ENCODE results near the gene RFC1. TPM values are rescaled to one million over a fixed set of nuclear protein-coding genes. Genes with fewer than 3 reads are reported as not detected.

The RFC1 gene
- total and polyA plus RNA-seq, 2 donors (not counting 3 experiments of a cell fraction or from before 2014, with no cell fraction given) = 12.9 to 57.1 TPM

DNA sequence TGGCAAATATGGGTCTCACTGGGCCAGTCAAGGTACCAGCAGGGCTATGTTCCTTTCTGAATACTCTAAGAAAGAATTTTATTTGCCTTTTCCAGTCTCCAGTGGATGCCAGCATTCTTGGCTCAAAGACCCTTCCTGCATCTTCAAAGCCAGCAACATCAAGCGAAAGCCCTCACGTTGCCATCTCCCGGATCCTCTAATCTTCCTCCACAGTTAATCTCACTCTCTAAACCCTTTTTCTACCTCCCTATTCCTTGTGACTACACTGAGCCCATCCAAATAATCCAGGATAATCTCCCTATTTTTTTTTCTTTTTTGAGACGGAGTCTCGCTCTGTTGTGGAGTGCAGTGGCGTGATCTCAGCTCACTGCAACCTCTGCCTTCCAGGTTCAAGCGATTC lies 23.4 kb downstream of the RFC1 start:
- no peak overlapping the region for H3K4me2 ChIP-seq (ENCODE audit: insufficient read depth, low read length)
- ChIA-PET CTCF (no interaction called here), POLR2A (interaction anchor here (0.5 kb wide), 1 partner anchor 63 kb away, joined by 3 read pairs; no protein-coding TSS in a partner anchor)
- intact Hi-C loops (cut with micrococcal nuclease) = no loop called here
- no peaks in the 10 kb centered on the region for H3K27me3 ChIP-seq (ENCODE audit: control insufficient read depth in 2 of 2, insufficient read depth in 2 of 2, low read length in 2 of 2)
- DNase-seq (ENCODE audit: low read depth, low spot score) = no peak
- H3K9me3 ChIP-seq (replicated peaks; ENCODE audit: control insufficient read depth, insufficient read depth, low read length) = no peaks in the 10 kb centered on the region
- dilution Hi-C loops (cut with MboI; ENCODE audit: extremely low pct_ligation_motif_present, low sequenced_read_pairs) = no loop called here
- BruUV-seq (replicated peaks) = no TSS peak
- no peaks in the 10 kb centered on the region for H4K20me1 ChIP-seq (replicated peaks; ENCODE audit: control insufficient read depth, extremely low read depth, insufficient read depth, low read length)
- H3K9me1 ChIP-seq (replicated peaks; ENCODE audit: control insufficient read depth, extremely low read depth, insufficient read depth, low read length) = no peaks in the 10 kb centered on the region
- H3K4me1 ChIP-seq (ENCODE audit: control insufficient read depth, extremely low read depth, insufficient read depth, low read length) = no peaks in the 10 kb centered on the region
- H3K36me3 ChIP-seq (ENCODE audit: control insufficient read depth in 2 of 2, extremely low read depth in 1 of 2, insufficient read depth in 2 of 2, low read length in 2 of 2) = peaks cover 2 to 3% of the 10 kb centered on the region in 2 experiments
- no peak for FAIRE-seq
- peaks cover 52% of the 10 kb centered on the region for H3K79me2 ChIP-seq (ENCODE audit: control insufficient read depth, insufficient read depth, low read length)
- TF ChIP-seq JUN (IDR thresholded peaks at IDR 0.05; ENCODE audit: borderline replicate concordance, insufficient read depth, insufficient read length, low read depth) (no peak), POLR2AphosphoS5 (IDR thresholded peaks at IDR 0.05; ENCODE audit: insufficient read depth, low read depth, low read length) (no peak)
- no peak overlapping the region for H2AFZ ChIP-seq (ENCODE audit: low read depth, low read length)
- no peak overlapping the region for H3K27ac ChIP-seq (ENCODE audit: insufficient read depth, low read depth, low read length)
- no peak overlapping the region for H3K9ac ChIP-seq (replicated peaks; ENCODE audit: extremely low read depth, insufficient read depth, low read length)
- H3K4me3 ChIP-seq (replicated peaks in 1 of 3; ENCODE audit: insufficient read depth in 1 of 3, low read depth in 1 of 3, low read length in 3 of 3) = no peak overlapping the region

DNA sequence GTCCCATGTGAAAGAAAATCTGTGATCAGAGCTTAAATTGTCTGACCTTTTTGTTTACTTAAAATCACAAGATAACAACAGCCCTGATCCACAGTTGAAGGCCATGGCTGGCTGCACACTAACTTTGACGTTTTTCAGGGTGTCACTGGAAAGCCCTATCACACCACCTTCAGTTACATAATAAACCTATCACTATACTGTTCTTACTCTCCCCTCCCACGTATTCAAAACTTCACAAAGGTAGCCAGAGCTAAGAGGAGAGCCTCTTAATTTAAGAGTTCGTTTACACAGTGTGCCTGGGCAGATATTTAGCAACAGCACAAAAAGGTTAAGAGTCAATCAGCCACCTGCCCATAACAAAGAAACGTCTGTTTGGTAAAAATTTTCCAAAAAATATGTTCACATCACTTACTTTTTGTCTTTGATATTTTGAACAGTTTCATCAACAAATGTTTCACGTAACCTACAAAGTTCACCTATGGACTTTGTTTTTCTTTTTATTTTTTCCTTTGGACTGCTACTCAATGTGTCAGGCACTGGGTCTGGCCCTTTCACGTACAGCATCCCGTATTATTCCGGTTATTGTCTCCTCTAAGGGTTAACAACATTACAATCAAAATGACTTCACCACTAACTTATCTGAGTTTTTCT lies 25.0 kb downstream of the RFC1 start:
- no peaks in the 10 kb centered on the region for H3K4me1 ChIP-seq (ENCODE audit: control insufficient read depth, extremely low read depth, insufficient read depth, low read length)
- no peak overlapping the region for H3K27ac ChIP-seq (ENCODE audit: insufficient read depth, low read depth, low read length)
- no peaks in the 10 kb centered on the region for H3K9me1 ChIP-seq (replicated peaks; ENCODE audit: control insufficient read depth, extremely low read depth, insufficient read depth, low read length)
- no peak for DNase-seq (ENCODE audit: low read depth, low spot score)
- CTCF ChIA-PET = interaction anchor here (1.0 to 1.3 kb wide), 3 partner anchors 13 to 24 kb away, joined by 3 read pairs; no protein-coding TSS in a partner anchor
- H3K4me2 ChIP-seq (ENCODE audit: insufficient read depth, low read length) = no peak overlapping the region
- no peaks in the 10 kb centered on the region for H3K27me3 ChIP-seq (ENCODE audit: control insufficient read depth in 2 of 2, insufficient read depth in 2 of 2, low read length in 2 of 2)
- H3K9ac ChIP-seq (replicated peaks; ENCODE audit: extremely low read depth, insufficient read depth, low read length) = no peak overlapping the region
- H3K79me2 ChIP-seq (ENCODE audit: control insufficient read depth, insufficient read depth, low read length) = peaks cover 45% of the 10 kb centered on the region
- H3K4me3 ChIP-seq (replicated peaks in 1 of 3; ENCODE audit: insufficient read depth in 1 of 3, low read depth in 1 of 3, low read length in 3 of 3) = no peak overlapping the region
- TF ChIP-seq MYC (IDR thresholded peaks at IDR 0.05; ENCODE audit: low read depth, low read length) = no peak
- TF ChIP-seq, protein P1, sequence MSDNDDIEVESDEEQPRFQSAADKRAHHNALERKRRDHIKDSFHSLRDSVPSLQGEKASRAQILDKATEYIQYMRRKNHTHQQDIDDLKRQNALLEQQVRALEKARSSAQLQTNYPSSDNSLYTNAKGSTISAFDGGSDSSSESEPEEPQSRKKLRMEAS (IDR thresholded peaks at IDR 0.05; ENCODE audit: insufficient read depth, insufficient read length) = no peak
- TF ChIP-seq, protein P2, sequence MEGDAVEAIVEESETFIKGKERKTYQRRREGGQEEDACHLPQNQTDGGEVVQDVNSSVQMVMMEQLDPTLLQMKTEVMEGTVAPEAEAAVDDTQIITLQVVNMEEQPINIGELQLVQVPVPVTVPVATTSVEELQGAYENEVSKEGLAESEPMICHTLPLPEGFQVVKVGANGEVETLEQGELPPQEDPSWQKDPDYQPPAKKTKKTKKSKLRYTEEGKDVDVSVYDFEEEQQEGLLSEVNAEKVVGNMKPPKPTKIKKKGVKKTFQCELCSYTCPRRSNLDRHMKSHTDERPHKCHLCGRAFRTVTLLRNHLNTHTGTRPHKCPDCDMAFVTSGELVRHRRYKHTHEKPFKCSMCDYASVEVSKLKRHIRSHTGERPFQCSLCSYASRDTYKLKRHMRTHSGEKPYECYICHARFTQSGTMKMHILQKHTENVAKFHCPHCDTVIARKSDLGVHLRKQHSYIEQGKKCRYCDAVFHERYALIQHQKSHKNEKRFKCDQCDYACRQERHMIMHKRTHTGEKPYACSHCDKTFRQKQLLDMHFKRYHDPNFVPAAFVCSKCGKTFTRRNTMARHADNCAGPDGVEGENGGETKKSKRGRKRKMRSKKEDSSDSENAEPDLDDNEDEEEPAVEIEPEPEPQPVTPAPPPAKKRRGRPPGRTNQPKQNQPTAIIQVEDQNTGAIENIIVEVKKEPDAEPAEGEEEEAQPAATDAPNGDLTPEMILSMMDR (IDR thresholded peaks at IDR 0.05; ENCODE audit: extremely low read depth in 1 of 2, insufficient read depth in 1 of 2, low read depth in 1 of 2, low read length in 2 of 2) = no peak
- TF ChIP-seq GATA2 (IDR thresholded peaks at IDR 0.05; ENCODE audit: insufficient read depth, insufficient read length, low read depth, low read length) = no peak
- no peak for TF ChIP-seq FOS (IDR thresholded peaks at IDR 0.05; ENCODE audit: borderline replicate concordance, insufficient read depth, low read length)
- no peak for TF ChIP-seq EZH2 (IDR thresholded peaks at IDR 0.05; ENCODE audit: borderline replicate concordance, low read depth, low read length, severe bottlenecking)
- no peak for TF ChIP-seq POLR2A (IDR thresholded peaks at IDR 0.05; ENCODE audit: low read depth, low read length)
- TF ChIP-seq JUN (IDR thresholded peaks at IDR 0.05; ENCODE audit: borderline replicate concordance, insufficient read depth, insufficient read length, low read depth) = no peak
- TF ChIP-seq POLR2AphosphoS5 (IDR thresholded peaks at IDR 0.05; ENCODE audit: insufficient read depth, low read depth, low read length) = no peak
- TSS peak; percentile 8 for BruUV-seq (replicated peaks)
- H3K9me3 ChIP-seq (replicated peaks; ENCODE audit: control insufficient read depth, insufficient read depth, low read length) = no peaks in the 10 kb centered on the region
- H3K36me3 ChIP-seq (ENCODE audit: control insufficient read depth in 2 of 2, extremely low read depth in 1 of 2, insufficient read depth in 2 of 2, low read length in 2 of 2) = peaks cover 2 to 3% of the 10 kb centered on the region in 2 experiments
- POLR2A ChIA-PET = no interaction called here
- intact Hi-C loops (cut with micrococcal nuclease) = no loop called here
- dilution Hi-C loops (cut with MboI; ENCODE audit: extremely low pct_ligation_motif_present, low sequenced_read_pairs) = no loop called here
- no peak overlapping the region for H2AFZ ChIP-seq (ENCODE audit: low read depth, low read length)
- no peaks in the 10 kb centered on the region for H4K20me1 ChIP-seq (replicated peaks; ENCODE audit: control insufficient read depth, extremely low read depth, insufficient read depth, low read length)
- no peak for FAIRE-seq

All from endothelial cell of umbilical vein (primary cell).